ENCODE measurements around the gene IMP3. TPM values are rescaled to one million over a fixed set of nuclear protein-coding genes. Genes with fewer than 3 reads are reported as not detected.

IMP3 gene
- polyA plus RNA-seq, 1 donor from 2014 or later, result 147 TPM

DNA sequence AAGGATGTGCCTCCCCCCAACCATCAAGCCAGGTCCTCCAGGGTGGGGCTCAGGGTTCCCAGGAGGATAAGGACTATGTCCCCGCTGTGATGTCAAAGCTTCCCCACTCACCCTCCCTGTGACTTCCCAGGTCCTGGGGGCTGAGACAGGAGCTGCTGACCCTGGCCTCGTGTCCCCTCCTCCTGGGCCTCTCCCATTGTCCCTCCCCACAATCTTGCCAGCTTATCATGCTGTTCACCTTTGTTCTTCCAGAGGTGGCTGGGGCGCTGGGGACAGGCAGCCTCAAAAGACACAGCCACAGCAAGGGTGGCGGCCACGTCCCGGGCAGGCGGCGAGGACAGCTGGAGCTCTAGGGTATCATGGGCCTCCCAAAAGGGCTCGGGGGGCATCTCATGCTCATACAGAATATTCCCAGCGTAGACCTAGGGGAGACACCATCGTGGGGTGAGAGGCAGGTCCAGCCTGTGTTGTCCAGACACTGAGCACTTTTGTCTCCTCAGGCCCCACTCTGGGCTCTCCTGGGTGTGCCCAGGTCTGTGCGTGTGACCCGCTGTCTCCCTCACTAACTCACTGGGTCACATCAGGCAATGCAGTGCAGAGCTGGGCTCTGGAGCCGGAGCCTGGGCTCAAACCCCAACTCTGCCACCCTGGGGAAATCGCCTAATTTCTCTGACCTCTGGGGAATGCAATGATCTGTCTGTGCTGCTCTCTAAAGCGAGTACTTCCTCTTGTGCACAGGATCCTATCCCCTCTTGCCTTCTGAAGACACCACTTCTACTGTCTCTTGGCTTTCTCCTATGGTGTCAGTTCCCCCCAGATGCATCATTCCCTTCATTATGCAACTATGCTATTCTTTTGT, 37.7 kb upstream of the IMP3 start:
- no peak for TF ChIP-seq TAF1 (IDR thresholded peaks at IDR 0.05; ENCODE audit: low read depth)
- no peak for TF ChIP-seq EP300 (conservative IDR thresholded peaks at IDR 0.05; ENCODE audit: poor library complexity, severe bottlenecking)
- TF ChIP-seq, protein P1, sequence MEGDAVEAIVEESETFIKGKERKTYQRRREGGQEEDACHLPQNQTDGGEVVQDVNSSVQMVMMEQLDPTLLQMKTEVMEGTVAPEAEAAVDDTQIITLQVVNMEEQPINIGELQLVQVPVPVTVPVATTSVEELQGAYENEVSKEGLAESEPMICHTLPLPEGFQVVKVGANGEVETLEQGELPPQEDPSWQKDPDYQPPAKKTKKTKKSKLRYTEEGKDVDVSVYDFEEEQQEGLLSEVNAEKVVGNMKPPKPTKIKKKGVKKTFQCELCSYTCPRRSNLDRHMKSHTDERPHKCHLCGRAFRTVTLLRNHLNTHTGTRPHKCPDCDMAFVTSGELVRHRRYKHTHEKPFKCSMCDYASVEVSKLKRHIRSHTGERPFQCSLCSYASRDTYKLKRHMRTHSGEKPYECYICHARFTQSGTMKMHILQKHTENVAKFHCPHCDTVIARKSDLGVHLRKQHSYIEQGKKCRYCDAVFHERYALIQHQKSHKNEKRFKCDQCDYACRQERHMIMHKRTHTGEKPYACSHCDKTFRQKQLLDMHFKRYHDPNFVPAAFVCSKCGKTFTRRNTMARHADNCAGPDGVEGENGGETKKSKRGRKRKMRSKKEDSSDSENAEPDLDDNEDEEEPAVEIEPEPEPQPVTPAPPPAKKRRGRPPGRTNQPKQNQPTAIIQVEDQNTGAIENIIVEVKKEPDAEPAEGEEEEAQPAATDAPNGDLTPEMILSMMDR (IDR thresholded peaks at IDR 0.05; ENCODE audit: poor library complexity, severe bottlenecking), result no peak
- TF ChIP-seq EZH2 (IDR thresholded peaks at IDR 0.05; ENCODE audit: borderline replicate concordance, insufficient read depth, low read length, poor library complexity, severe bottlenecking), result no peak
- TF ChIP-seq SMC3 (conservative IDR thresholded peaks at IDR 0.05; ENCODE audit: poor library complexity), result no peak
- TF ChIP-seq, protein P2, sequence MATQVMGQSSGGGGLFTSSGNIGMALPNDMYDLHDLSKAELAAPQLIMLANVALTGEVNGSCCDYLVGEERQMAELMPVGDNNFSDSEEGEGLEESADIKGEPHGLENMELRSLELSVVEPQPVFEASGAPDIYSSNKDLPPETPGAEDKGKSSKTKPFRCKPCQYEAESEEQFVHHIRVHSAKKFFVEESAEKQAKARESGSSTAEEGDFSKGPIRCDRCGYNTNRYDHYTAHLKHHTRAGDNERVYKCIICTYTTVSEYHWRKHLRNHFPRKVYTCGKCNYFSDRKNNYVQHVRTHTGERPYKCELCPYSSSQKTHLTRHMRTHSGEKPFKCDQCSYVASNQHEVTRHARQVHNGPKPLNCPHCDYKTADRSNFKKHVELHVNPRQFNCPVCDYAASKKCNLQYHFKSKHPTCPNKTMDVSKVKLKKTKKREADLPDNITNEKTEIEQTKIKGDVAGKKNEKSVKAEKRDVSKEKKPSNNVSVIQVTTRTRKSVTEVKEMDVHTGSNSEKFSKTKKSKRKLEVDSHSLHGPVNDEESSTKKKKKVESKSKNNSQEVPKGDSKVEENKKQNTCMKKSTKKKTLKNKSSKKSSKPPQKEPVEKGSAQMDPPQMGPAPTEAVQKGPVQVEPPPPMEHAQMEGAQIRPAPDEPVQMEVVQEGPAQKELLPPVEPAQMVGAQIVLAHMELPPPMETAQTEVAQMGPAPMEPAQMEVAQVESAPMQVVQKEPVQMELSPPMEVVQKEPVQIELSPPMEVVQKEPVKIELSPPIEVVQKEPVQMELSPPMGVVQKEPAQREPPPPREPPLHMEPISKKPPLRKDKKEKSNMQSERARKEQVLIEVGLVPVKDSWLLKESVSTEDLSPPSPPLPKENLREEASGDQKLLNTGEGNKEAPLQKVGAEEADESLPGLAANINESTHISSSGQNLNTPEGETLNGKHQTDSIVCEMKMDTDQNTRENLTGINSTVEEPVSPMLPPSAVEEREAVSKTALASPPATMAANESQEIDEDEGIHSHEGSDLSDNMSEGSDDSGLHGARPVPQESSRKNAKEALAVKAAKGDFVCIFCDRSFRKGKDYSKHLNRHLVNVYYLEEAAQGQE (IDR thresholded peaks at IDR 0.05; ENCODE audit: borderline replicate concordance), result no peak
- no peak for TF ChIP-seq RAD21 (conservative IDR thresholded peaks at IDR 0.05)
- TF ChIP-seq MXI1 (conservative IDR thresholded peaks at IDR 0.05; ENCODE audit: poor library complexity, severe bottlenecking), result no peak
- TF ChIP-seq POLR2AphosphoS5 (IDR thresholded peaks at IDR 0.05), result no peak

DNA sequence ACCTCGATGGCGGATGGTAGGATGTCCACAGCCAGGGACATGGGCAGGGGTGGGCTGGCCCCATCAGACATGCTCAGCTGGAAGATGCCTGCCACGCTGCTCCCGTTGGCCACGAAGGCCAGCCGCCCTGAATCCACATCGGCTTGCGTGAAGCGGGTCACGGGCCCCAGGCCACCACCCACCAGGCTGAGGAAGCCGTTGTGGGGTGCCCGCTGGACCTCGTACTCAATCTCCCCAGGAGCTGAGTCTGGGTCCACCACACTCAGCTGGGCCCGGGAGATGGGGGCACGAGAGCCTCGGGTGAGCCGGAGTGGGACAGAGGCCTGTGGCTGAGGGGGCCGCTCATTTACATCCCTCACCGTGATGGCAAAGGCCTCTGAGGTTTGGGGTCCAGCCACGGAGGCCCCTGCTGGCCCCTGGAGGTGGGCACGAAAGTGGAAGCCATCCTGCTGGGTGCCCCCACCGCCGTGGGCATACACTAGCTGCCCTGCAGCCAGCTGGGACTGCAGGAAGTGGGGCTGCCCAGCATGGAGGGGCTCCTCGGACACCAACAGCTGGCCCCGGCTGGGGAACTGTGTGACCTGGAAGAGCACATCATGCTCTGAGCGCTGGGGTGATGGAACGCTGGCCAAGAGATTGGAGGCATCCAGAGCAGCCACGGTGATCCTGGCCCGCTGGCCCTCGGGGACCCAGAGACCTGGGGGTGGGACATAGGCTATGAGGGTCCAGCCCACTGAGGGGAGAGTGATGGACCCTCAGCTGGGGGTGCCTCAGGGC, 36.9 kb upstream of the IMP3 start:
- no peak overlapping the region for H2AFZ ChIP-seq (ENCODE audit: low read depth, low read length)
- no peak overlapping the region for H3K9ac ChIP-seq (ENCODE audit: low read length)
- H3K9me3 ChIP-seq (ENCODE audit: low read length), result no peaks in the 10 kb centered on the region
- no peak overlapping the region for H3K4me2 ChIP-seq (ENCODE audit: low read length)
- H3K9me2 ChIP-seq (ENCODE audit: insufficient read depth, low read length), result no peaks in the 10 kb centered on the region
- H3F3A ChIP-seq (ENCODE audit: insufficient read depth, low read length, poor library complexity, severe bottlenecking), result no peaks in the 10 kb centered on the region
- H3K27me3 ChIP-seq (ENCODE audit: insufficient read depth, low read depth, low read length), result no peaks in the 10 kb centered on the region
- no peaks in the 10 kb centered on the region for H3K79me2 ChIP-seq (replicated peaks; ENCODE audit: insufficient read depth, low read length)
- H3K36me3 ChIP-seq (ENCODE audit: insufficient read depth, low read length), result no peaks in the 10 kb centered on the region
- TF ChIP-seq MXI1 (conservative IDR thresholded peaks at IDR 0.05; ENCODE audit: poor library complexity, severe bottlenecking) (no peak), POLR2AphosphoS5 (IDR thresholded peaks at IDR 0.05) (no peak), EZH2 (IDR thresholded peaks at IDR 0.05; ENCODE audit: borderline replicate concordance, insufficient read depth, low read length, poor library complexity, severe bottlenecking) (no peak), EP300 (conservative IDR thresholded peaks at IDR 0.05; ENCODE audit: poor library complexity, severe bottlenecking) (no peak), SMC3 (conservative IDR thresholded peaks at IDR 0.05; ENCODE audit: poor library complexity) (no peak), RAD21 (conservative IDR thresholded peaks at IDR 0.05) (no peak), TAF1 (IDR thresholded peaks at IDR 0.05; ENCODE audit: low read depth) (no peak)
- TF ChIP-seq, protein P1 (IDR thresholded peaks at IDR 0.05; ENCODE audit: poor library complexity, severe bottlenecking), result no peak
- TF ChIP-seq, protein P2 (IDR thresholded peaks at IDR 0.05; ENCODE audit: borderline replicate concordance), result no peak
- no peaks in the 10 kb centered on the region for H4K20me1 ChIP-seq (ENCODE audit: insufficient read depth)
- H3K4me3 ChIP-seq (ENCODE audit: low read length), result no peak overlapping the region
- H3K27ac ChIP-seq (ENCODE audit: low read length), result no peak overlapping the region

More for the DNA sequence above, 37.7 kb upstream of the IMP3 start:
- H3K79me2 ChIP-seq (replicated peaks; ENCODE audit: insufficient read depth, low read length), result no peaks in the 10 kb centered on the region
- H3K9ac ChIP-seq (ENCODE audit: low read length), result no peak overlapping the region
- no peaks in the 10 kb centered on the region for H4K20me1 ChIP-seq (ENCODE audit: insufficient read depth)
- no peak overlapping the region for H3K4me2 ChIP-seq (ENCODE audit: low read length)
- no peaks in the 10 kb centered on the region for H3K36me3 ChIP-seq (ENCODE audit: insufficient read depth, low read length)
- no peaks in the 10 kb centered on the region for H3K9me2 ChIP-seq (ENCODE audit: insufficient read depth, low read length)
- no peaks in the 10 kb centered on the region for H3F3A ChIP-seq (ENCODE audit: insufficient read depth, low read length, poor library complexity, severe bottlenecking)
- H3K27me3 ChIP-seq (ENCODE audit: insufficient read depth, low read depth, low read length), result no peaks in the 10 kb centered on the region
- no peaks in the 10 kb centered on the region for H3K9me3 ChIP-seq (ENCODE audit: low read length)
- no peak overlapping the region for H3K27ac ChIP-seq (ENCODE audit: low read length)
- H3K4me3 ChIP-seq (ENCODE audit: low read length), result no peak overlapping the region
- no peak overlapping the region for H2AFZ ChIP-seq (ENCODE audit: low read depth, low read length)
